NCI-H128 (cell line): ENCODE results near the gene PDE2A.

Experiments used
- DNase-seq: peaks from one replicate; lab custom pipeline; 2025; ENCODE audit not compliant: unreplicated experiment; lab: John Stamatoyannopoulos, UW

PDE2A gene

GRCh38 chr11:72684236-72684912 is 10.2 kb upstream of the PDE2A start:
- DNase-seq = no peak

GRCh38 chr11:72683782-72684200 is 9.6 kb upstream of the PDE2A start:
- no peak for DNase-seq

- no peak for DNase-seq
These were observed 8.6 kb upstream of the PDE2A start for GRCh38 chr11:72682858-72683243.

GRCh38 chr11:72682238-72682857 is 8.1 kb upstream of the PDE2A start:
- no peak for DNase-seq

GRCh38 chr11:72681226-72682153 is 7.3 kb upstream of the PDE2A start:
- no peak for DNase-seq

GRCh38 chr11:72680624-72681158 is 6.5 kb upstream of the PDE2A start:
- no peak for DNase-seq

- no peak for DNase-seq
These were observed 5.6 kb upstream of the PDE2A start for GRCh38 chr11:72679869-72680268.

- DNase-seq = no peak
These were observed 4.3 kb upstream of the PDE2A start for GRCh38 chr11:72678524-72678923.

GRCh38 chr11:72676861-72677341 is 2.7 kb upstream of the PDE2A start:
- no peak for DNase-seq

GRCh38 chr11:72675221-72675620 is 999 bp upstream of the PDE2A start:
- DNase-seq = no peak

- DNase-seq = no peak
These were observed 809 bp downstream of the PDE2A start for GRCh38 chr11:72673284-72673942.

GRCh38 chr11:72672597-72673238 is 1.5 kb downstream of the PDE2A start:
- DNase-seq = no peak

- no peak for DNase-seq
These were observed 2.8 kb downstream of the PDE2A start for GRCh38 chr11:72671152-72672099.

- no peak for DNase-seq
These were observed 4.2 kb downstream of the PDE2A start for GRCh38 chr11:72670041-72670440.

- DNase-seq = no peak
These were observed 4.7 kb downstream of the PDE2A start for GRCh38 chr11:72669527-72669926.

- no peak for DNase-seq
These were observed 5.4 kb downstream of the PDE2A start for GRCh38 chr11:72668629-72669347.

GRCh38 chr11:72665911-72666472 is 8.2 kb downstream of the PDE2A start:
- DNase-seq = no peak

GRCh38 chr11:72662036-72662435 is 12.2 kb downstream of the PDE2A start:
- no peak for DNase-seq
